IPS-20b (cell line): ENCODE data around the gene SLC39A11.

Experiments
- H3K27ac ChIP-seq: one replicate; pipeline ENCODE4 v1.5.1; 2013; ENCODE audit warnings: low read length
- H3K27me3 ChIP-seq: 2 replicates; pipeline ENCODE4 v1.6.1; 2013; ENCODE audit warnings: mild to moderate bottlenecking, low read length, inconsistent platforms; ENCODE audit not compliant: insufficient read depth
- H3K36me3 ChIP-seq: 2 replicates; pipeline ENCODE4 v1.6.1; 2013; ENCODE audit warnings: low read depth, mild to moderate bottlenecking, inconsistent platforms, low read length, moderate library complexity; ENCODE audit not compliant: insufficient read depth
- H3K4me1 ChIP-seq: 2 replicates; pipeline ENCODE4 v1.6.1; 2013; ENCODE audit warnings: mild to moderate bottlenecking, control low read depth, inconsistent platforms, low read length, moderate library complexity; ENCODE audit not compliant: insufficient read depth
- H3K4me3 ChIP-seq: 2 replicates; pipeline ENCODE4 v1.5.1; 2013; ENCODE audit warnings: mild to moderate bottlenecking, low read length, inconsistent platforms
- H3K9ac ChIP-seq: 2 replicates; pipeline ENCODE4 v1.6.1; 2013; ENCODE audit warnings: low read depth, mild to moderate bottlenecking, inconsistent platforms, low read length, moderate library complexity
- H3K9me3 ChIP-seq: 2 replicates; pipeline ENCODE4 v1.6.1; 2013; ENCODE audit warnings: mild to moderate bottlenecking, low read depth, low read length, inconsistent platforms; ENCODE audit not compliant: insufficient read depth

Gene SLC39A11

GRCh38 chr17:73091410-73091769 is 1.1 kb downstream of the SLC39A11 start:
- no peak overlapping the region; the same call in 1 of the 2 replicates for H3K9ac ChIP-seq
- peak overlapping the region; percentile 83 for H3K4me3 ChIP-seq
- H3K4me1 ChIP-seq: peaks cover 12% of the 10 kb centered on the region; the same call in 1 of the 2 replicates
- no peaks in the 10 kb centered on the region for H3K9me3 ChIP-seq
- no peaks in the 10 kb centered on the region for H3K27me3 ChIP-seq
- no peak overlapping the region for H3K27ac ChIP-seq
- peaks cover 9% of the 10 kb centered on the region; the same call in 1 of the 2 replicates for H3K36me3 ChIP-seq

GRCh38 chr17:73090396-73091202 is 1.9 kb downstream of the SLC39A11 start:
- H3K4me1 ChIP-seq: peaks cover 12% of the 10 kb centered on the region; the same call in 1 of the 2 replicates
- H3K4me3 ChIP-seq: no peak overlapping the region
- no peak overlapping the region for H3K27ac ChIP-seq
- no peak overlapping the region for H3K9ac ChIP-seq
- no peaks in the 10 kb centered on the region for H3K9me3 ChIP-seq
- H3K27me3 ChIP-seq: no peaks in the 10 kb centered on the region
- H3K36me3 ChIP-seq: peaks cover 9% of the 10 kb centered on the region; the same call in 1 of the 2 replicates

GRCh38 chr17:73089322-73090317 is 2.9 kb downstream of the SLC39A11 start:
- peaks cover 13% of the 10 kb centered on the region for H3K36me3 ChIP-seq
- H3K27me3 ChIP-seq: no peaks in the 10 kb centered on the region
- no peak overlapping the region for H3K27ac ChIP-seq
- no peaks in the 10 kb centered on the region for H3K9me3 ChIP-seq
- H3K4me1 ChIP-seq: peaks cover 12% of the 10 kb centered on the region; the same call in 1 of the 2 replicates
- H3K9ac ChIP-seq: no peak overlapping the region
- no peak overlapping the region for H3K4me3 ChIP-seq

- H3K9me3 ChIP-seq: no peaks in the 10 kb centered on the region
- H3K27ac ChIP-seq: no peak overlapping the region
- no peaks in the 10 kb centered on the region for H3K27me3 ChIP-seq
- H3K4me1 ChIP-seq: peaks cover 12% of the 10 kb centered on the region; the same call in 1 of the 2 replicates
- peaks cover 22% of the 10 kb centered on the region for H3K36me3 ChIP-seq
- no peak overlapping the region for H3K9ac ChIP-seq
- H3K4me3 ChIP-seq: no peak overlapping the region
Observed at GRCh38 chr17:73088561-73088960, 3.9 kb downstream of the SLC39A11 start.

GRCh38 chr17:73083432-73083831 is 9.1 kb downstream of the SLC39A11 start:
- H3K27me3 ChIP-seq: no peaks in the 10 kb centered on the region
- H3K4me3 ChIP-seq: no peak overlapping the region
- H3K36me3 ChIP-seq: peaks cover 27% of the 10 kb centered on the region
- no peak overlapping the region for H3K27ac ChIP-seq
- H3K9ac ChIP-seq: no peak overlapping the region
- no peaks in the 10 kb centered on the region for H3K4me1 ChIP-seq
- no peaks in the 10 kb centered on the region for H3K9me3 ChIP-seq

- H3K9ac ChIP-seq: no peak overlapping the region
- H3K27me3 ChIP-seq: no peaks in the 10 kb centered on the region
- no peak overlapping the region for H3K4me3 ChIP-seq
- no peak overlapping the region for H3K27ac ChIP-seq
- no peaks in the 10 kb centered on the region for H3K9me3 ChIP-seq
- H3K4me1 ChIP-seq: no peaks in the 10 kb centered on the region
- H3K36me3 ChIP-seq: no peaks in the 10 kb centered on the region
Observed at GRCh38 chr17:73074566-73074965, 17.9 kb downstream of the SLC39A11 start.

- Histone ChIP-seq H3K4me1 (no peaks in the 10 kb centered on the region), H3K27ac (no peak overlapping the region), H3K9ac (no peak overlapping the region), H3K9me3 (no peaks in the 10 kb centered on the region), H3K36me3 (no peaks in the 10 kb centered on the region), H3K4me3 (no peak overlapping the region), H3K27me3 (no peaks in the 10 kb centered on the region)
Observed at GRCh38 chr17:73072219-73072962, 20.1 kb downstream of the SLC39A11 start.

GRCh38 chr17:73071066-73071999 is 21.2 kb downstream of the SLC39A11 start:
- Histone ChIP-seq H3K9ac (no peak overlapping the region), H3K27ac (no peak overlapping the region), H3K4me3 (no peak overlapping the region), H3K9me3 (no peaks in the 10 kb centered on the region), H3K36me3 (no peaks in the 10 kb centered on the region), H3K4me1 (no peaks in the 10 kb centered on the region), H3K27me3 (no peaks in the 10 kb centered on the region)

GRCh38 chr17:73069841-73070240 is 22.6 kb downstream of the SLC39A11 start:
- H3K27ac ChIP-seq: no peak overlapping the region

GRCh38 chr17:73069164-73069770 is 23.2 kb downstream of the SLC39A11 start:
- no peaks in the 10 kb centered on the region for H3K36me3 ChIP-seq
- H3K9ac ChIP-seq: no peak overlapping the region
- H3K27me3 ChIP-seq: no peaks in the 10 kb centered on the region
- no peaks in the 10 kb centered on the region for H3K4me1 ChIP-seq
- H3K4me3 ChIP-seq: no peak overlapping the region
- no peaks in the 10 kb centered on the region for H3K9me3 ChIP-seq
- no peak overlapping the region for H3K27ac ChIP-seq

More at GRCh38 chr17:73069841-73070240, 22.6 kb downstream of the SLC39A11 start:
- Histone ChIP-seq H3K4me3 (no peak overlapping the region), H3K4me1 (no peaks in the 10 kb centered on the region), H3K36me3 (no peaks in the 10 kb centered on the region), H3K9ac (no peak overlapping the region), H3K27me3 (no peaks in the 10 kb centered on the region), H3K9me3 (no peaks in the 10 kb centered on the region)
